IMR-90 (cell line): Measurements from ENCODE around the gene CLK1. TPM values are rescaled to one million over a fixed set of nuclear protein-coding genes. Genes with fewer than 3 reads are reported as not detected.

ENCODE experiments used
- ATAC-seq: fragments of 200-7000 bp; cut with Tn5 transposase; 2 replicates; pipeline ENCODE4 v1.9.1; 2020; ENCODE audit warnings: low read depth, mild to moderate bottlenecking, moderate library complexity
- BruUV-seq: library from RNA; stranded (reverse); fragments of 400-500 nt; replicated peaks from 2 replicates; lab custom pipeline; 2021; lab: Mats Ljungman, UMichigan
- CTCF ChIA-PET: fragments of 300-600 bp; formaldehyde crosslinking; extraction: SDS; loops from one replicate; lab custom pipeline; 2021; ENCODE audit warnings: antibody characterized with exemption; lab: Yijun Ruan, JAX
- POLR2A ChIA-PET: fragments of 300-600 bp; sonication (Branson Sonifier 250); formaldehyde crosslinking; loops from one replicate; lab custom pipeline; 2022; ENCODE audit warnings: antibody characterized with exemption; ENCODE audit not compliant: unreplicated experiment; lab: Charles Lee
- DNase-seq: peaks from one replicate; pipeline ENCODE4 v3.0.0; 2013
- H2AFZ ChIP-seq: replicated peaks from 2 replicates; pipeline ENCODE3; 2013; ENCODE audit warnings: low read length, mild to moderate bottlenecking; ENCODE audit not compliant: poor library complexity
- H2AK5ac ChIP-seq: 2 replicates; pipeline ENCODE4 v1.6.1; 2013; ENCODE audit warnings: low read depth, low read length, inconsistent platforms
- H2AK9ac ChIP-seq: replicated peaks from 2 replicates; pipeline ENCODE3; 2013; ENCODE audit warnings: mild to moderate bottlenecking, low read depth, low read length, moderate library complexity; ENCODE audit not compliant: poor library complexity
- H2BK120ac ChIP-seq: 2 replicates; pipeline ENCODE4 v1.6.1; 2013; ENCODE audit warnings: low read depth, low read length, inconsistent platforms
- H2BK15ac ChIP-seq: 3 replicates; pipeline ENCODE4 v1.6.1; 2013; ENCODE audit warnings: low read depth, low read length, inconsistent platforms
- H2BK20ac ChIP-seq: 2 replicates; pipeline ENCODE4 v1.6.1; 2013; ENCODE audit warnings: low read depth, mild to moderate bottlenecking, inconsistent platforms, low read length, moderate library complexity
- H2BK5ac ChIP-seq: 2 replicates; pipeline ENCODE4 v1.6.1; 2013; ENCODE audit warnings: mild to moderate bottlenecking, low read depth, low read length, inconsistent platforms; ENCODE audit not compliant: poor library complexity, severe bottlenecking
- H3K14ac ChIP-seq: replicated peaks from 2 replicates; pipeline ENCODE4 v1.6.1; 2013; ENCODE audit warnings: low read depth, low read length, inconsistent platforms
- H3K18ac ChIP-seq: 2 replicates; pipeline ENCODE4 v1.6.1; 2013; ENCODE audit warnings: low read depth, low read length, control low read depth
- H3K23ac ChIP-seq: 2 replicates; pipeline ENCODE4 v1.6.1; 2013; ENCODE audit warnings: low read depth, low read length, inconsistent platforms
- H3K27ac ChIP-seq: 2 replicates; pipeline ENCODE4 v1.5.1; 2013; ENCODE audit warnings: mild to moderate bottlenecking, control low read depth, low read length; ENCODE audit not compliant: insufficient read depth
- H3K27me3 ChIP-seq: 2 replicates; pipeline ENCODE4 v1.6.1; 2013; ENCODE audit warnings: low read length; ENCODE audit not compliant: control insufficient read depth, insufficient read depth
- H3K36me3 ChIP-seq: 2 replicates; pipeline ENCODE4 v1.6.1; 2013; ENCODE audit warnings: low read length, mixed read lengths; ENCODE audit not compliant: control insufficient read depth, insufficient read depth
- H3K4ac ChIP-seq: 2 replicates; pipeline ENCODE4 v1.6.1; 2013; ENCODE audit warnings: low read depth, low read length, inconsistent platforms
- H3K4me1 ChIP-seq: 2 replicates; pipeline ENCODE4 v1.6.1; 2013; ENCODE audit warnings: low read length, mixed read lengths; ENCODE audit not compliant: control insufficient read depth, insufficient read depth
- H3K4me2 ChIP-seq: 2 replicates; pipeline ENCODE4 v1.6.1; 2013; ENCODE audit warnings: low read depth, mild to moderate bottlenecking, control low read depth, low read length, moderate library complexity
- H3K4me3 ChIP-seq: 2 replicates; pipeline ENCODE4 v1.5.1; 2013; ENCODE audit warnings: low read depth, mild to moderate bottlenecking, control low read depth, low read length, moderate library complexity; ENCODE audit not compliant: insufficient read depth
- H3K56ac ChIP-seq: 2 replicates; pipeline ENCODE4 v1.6.1; 2013; ENCODE audit warnings: low read length, inconsistent platforms; ENCODE audit not compliant: insufficient read depth; ENCODE audit errors: extremely low read depth
- H3K79me1 ChIP-seq, 2 experiments: 2 replicates each; pipeline ENCODE4 v1.6.1; 2013; ENCODE audit warnings: low read length in 2 of 2, inconsistent platforms in 1 of 2, low read depth in 1 of 2
- H3K9ac ChIP-seq: 2 replicates; pipeline ENCODE4 v1.6.1; 2013; ENCODE audit warnings: low read depth, low read length, control low read depth
- H3K9me1 ChIP-seq: 2 replicates; pipeline ENCODE4 v1.6.1; 2013; ENCODE audit warnings: low read length, inconsistent platforms; ENCODE audit not compliant: insufficient read depth
- H3K9me3 ChIP-seq: 2 replicates; pipeline ENCODE4 v1.6.1; 2013; ENCODE audit warnings: low read length; ENCODE audit not compliant: control insufficient read depth, insufficient read depth
- H4K20me1 ChIP-seq: 2 replicates; pipeline ENCODE4 v1.6.1; 2013; ENCODE audit warnings: low read length, inconsistent platforms; ENCODE audit not compliant: insufficient read depth
- H4K5ac ChIP-seq: 2 replicates; pipeline ENCODE4 v1.6.1; 2013; ENCODE audit warnings: mild to moderate bottlenecking, low read depth, low read length, control low read depth
- H4K8ac ChIP-seq, 2 experiments: 2 replicates each; pipeline ENCODE4 v1.6.1; 2013; ENCODE audit warnings: low read depth in 2 of 2, low read length in 2 of 2, control low read depth in 1 of 2, inconsistent platforms in 1 of 2
- H4K91ac ChIP-seq: 2 replicates; pipeline ENCODE4 v1.6.1; 2013; ENCODE audit warnings: low read depth, low read length, inconsistent platforms; ENCODE audit not compliant: insufficient read depth
- POLR2A ChIP-seq: IDR thresholded peaks from 2 replicates; pipeline ENCODE4 v1.6.1; 2012; ENCODE audit warnings: mild to moderate bottlenecking, low read depth, low read length
- WGBS, 2 experiments: methylation state at CpG; one replicate each; pipeline versions ENCODE4 v1.1.5 to v1.1.7; 2013; ENCODE audit warnings: missing lambda C conversion rate in 2 of 2; ENCODE audit not compliant: insufficient read length in 1 of 2; ENCODE audit errors: extremely low coverage in 2 of 2; 5-methylcytosine and 5-hydroxymethylcytosine counted together
- dilution Hi-C: fragments of 300-500 bp; cut with HindIII; formaldehyde crosslinking; loops from one replicate; pipeline ENCODE4 v1.14.3; 2018; ENCODE audit warnings: low sequenced_read_pairs; ENCODE audit not compliant: unreplicated experiment
- in situ Hi-C: fragments of 300-500 bp; cut with MboI; formaldehyde crosslinking; loops from 3 replicates; pipeline ENCODE4 v1.14.3; 2019; ENCODE audit warnings: low sequenced_read_pairs, inconsistent platforms, mixed read lengths
- intact Hi-C: fragments of 100-400 bp; cut with micrococcal nuclease; formaldehyde crosslinking; loops from 2 replicates; pipeline ENCODE4 v1.10.0; 2022
- polyA plus RNA-seq, 3 experiments: library from polyadenylated mRNA; depleted of rRNA; stranded (reverse); fragments of >200 nt; gene quantifications; 2 replicates each; pipeline ENCODE4 v1.2.3, GENCODE V29; 2012; ENCODE audit warnings: low replicate concordance in 1 of 3
- total RNA-seq: library from RNA; depleted of rRNA; stranded (reverse); fragments of >200 nt; gene quantifications from 2 replicates; pipeline ENCODE4 v1.2.3, GENCODE V29; 2012

Gene CLK1
- total and polyA plus RNA-seq, 2 of the 4 experiments (the other 2 are of a cell fraction), result 26.2 to 35.5 TPM

DNA sequence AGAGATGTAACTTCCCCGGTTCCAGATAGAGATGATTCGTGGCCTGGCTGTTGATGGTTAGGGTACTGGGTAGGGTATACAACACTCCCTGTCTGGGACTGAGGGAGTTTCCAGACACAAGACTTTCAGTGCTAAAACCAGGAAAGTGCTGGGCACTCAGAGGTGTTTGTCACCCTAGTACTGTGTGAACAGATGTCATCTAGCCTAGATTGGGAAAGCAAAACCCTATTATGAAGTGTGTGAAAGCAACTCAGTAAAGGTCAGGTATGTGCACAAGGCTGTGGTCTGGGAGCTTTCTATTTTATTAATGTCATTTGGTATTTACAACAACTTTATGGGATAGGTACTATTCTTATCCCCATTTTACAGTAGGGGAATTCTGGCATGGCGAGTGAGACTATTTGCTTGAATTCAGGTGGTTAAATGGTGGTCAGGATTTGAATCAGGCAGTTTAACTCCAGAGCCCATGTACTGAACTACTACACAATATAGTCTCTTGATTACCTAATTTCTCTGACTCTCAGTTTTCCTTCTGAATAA is 50.1 kb downstream of the CLK1 start:
- Histone ChIP-seq H2AK9ac (no peak overlapping the region), H3K4ac (no peak overlapping the region), H3K14ac (no peak overlapping the region), H2BK120ac (no peak overlapping the region), H2BK5ac (peak overlapping the region; percentile 0), H3K9ac (no peak overlapping the region), H3K4me1 (peaks cover 9% of the 10 kb centered on the region), H2BK20ac (no peak overlapping the region), H3K36me3 (peaks cover 29% of the 10 kb centered on the region), H2AK5ac (no peak overlapping the region), H3K27me3 (no peaks in the 10 kb centered on the region), H4K20me1 (peaks cover 69% of the 10 kb centered on the region), H2AFZ (no peak overlapping the region), H3K18ac (no peak overlapping the region), H3K56ac (no peak overlapping the region), H3K9me3 (no peaks in the 10 kb centered on the region), H4K8ac (no peak overlapping the region), H4K5ac (no peak overlapping the region), H2BK15ac (no peak overlapping the region), H3K4me2 (peak overlapping the region; percentile 47), H3K27ac (no peak overlapping the region), H3K23ac (no peak overlapping the region; the same call in 1 of the 2 replicates), H3K4me3 (no peak overlapping the region), H3K9me1 (no peaks in the 10 kb centered on the region), H4K91ac (no peak overlapping the region), H3K79me1 (peaks cover 8 to 36% of the 10 kb centered on the region in 2 experiments; a peak in 3 of 4 replicates)
- intact Hi-C loops, result loop anchor here (10.0 kb wide), 1 partner anchor 200 kb away; no protein-coding TSS in a partner anchor
- in situ Hi-C loops, result loop anchor here (5.0 kb wide), 1 partner anchor 67 kb away; no protein-coding TSS in a partner anchor
- POLR2A ChIA-PET, result interaction anchor here (0.5 to 0.7 kb wide), 2 partner anchors 10 to 14 kb away, joined by 3 read pairs; no protein-coding TSS in a partner anchor
- dilution Hi-C loops, result no loop called here
- no TSS peak for BruUV-seq
- WGBS, 2 experiments, result no CpG with 5 or more reads among the region's 3 CpGs
- DNase-seq (no peak), ATAC-seq (no peak)
- CTCF ChIA-PET, result no interaction called here
- no peak for TF ChIP-seq POLR2A
